ENCODE measurements around the gene PDK2. TPM values are rescaled to one million over a fixed set of nuclear protein-coding genes. Genes with fewer than 3 reads are reported as not detected.

The PDK2 gene
- polyA plus RNA-seq, 1 experiment: 155 TPM

- POLR2A ChIA-PET: interaction anchor here (0.6 to 1.7 kb wide), 4 partner anchors 22 to 490 kb away, joined by 4 to 8 read pairs (median 6); partner anchors contain the start of genes COL1A1 and SAMD14
- CTCF ChIA-PET: interaction anchor here (0.6 to 3.8 kb wide), 19 partner anchors 9 to 210 kb away, joined by 3 to 30 read pairs (median 4); partner anchors contain the start of genes SGCA and TMEM92
Observed at GRCh38 chr17:50151937-50152547, 56.9 kb downstream of the PDK2 start.

GRCh38 chr17:50152736-50153135 is 57.6 kb downstream of the PDK2 start:
- H3K4me3 ChIP-seq (ENCODE audit: low read depth, low read length): peak overlapping the region; percentile 67; the same call in 1 of the 2 replicates
- DNase-seq (ENCODE audit: low read depth): no peak
- no peaks in the 10 kb centered on the region for H3K27me3 ChIP-seq (ENCODE audit: control insufficient read depth, insufficient read depth, low read length)
- TF ChIP-seq CTCF (IDR thresholded peaks at IDR 0.05; ENCODE audit: insufficient read depth, low read depth, low read length): no peak
- ChIA-PET CTCF (interaction anchor here (0.8 to 3.8 kb wide), 13 partner anchors 9 to 153 kb away, joined by 3 to 30 read pairs (median 5); partner anchors contain the start of gene SGCA), POLR2A (no interaction called here)
- H3K36me3 ChIP-seq (ENCODE audit: control insufficient read depth, insufficient read depth, low read length): no peaks in the 10 kb centered on the region

More at GRCh38 chr17:50151937-50152547, 56.9 kb downstream of the PDK2 start:
- Histone ChIP-seq H3K4me3 (ENCODE audit: low read depth, low read length) (peak overlapping the region; percentile 67), H3K36me3 (ENCODE audit: control insufficient read depth, insufficient read depth, low read length) (no peaks in the 10 kb centered on the region), H3K27me3 (ENCODE audit: control insufficient read depth, insufficient read depth, low read length) (no peaks in the 10 kb centered on the region)
- TF ChIP-seq CTCF (IDR thresholded peaks at IDR 0.05; ENCODE audit: insufficient read depth, low read depth, low read length): no peak
- DNase-seq (ENCODE audit: low read depth): peak; percentile 44

- H3K36me3 ChIP-seq (ENCODE audit: control insufficient read depth, insufficient read depth, low read length): no peaks in the 10 kb centered on the region
- ChIA-PET CTCF (interaction anchor here (0.6 to 1.4 kb wide), 6 partner anchors 10 to 144 kb away, joined by 3 to 4 read pairs (median 3); no protein-coding TSS in a partner anchor), POLR2A (no interaction called here)
- no peak for DNase-seq (ENCODE audit: low read depth)
- H3K27me3 ChIP-seq (ENCODE audit: control insufficient read depth, insufficient read depth, low read length): no peaks in the 10 kb centered on the region
- H3K4me3 ChIP-seq (ENCODE audit: low read depth, low read length): no peak overlapping the region
- TF ChIP-seq CTCF (IDR thresholded peaks at IDR 0.05; ENCODE audit: insufficient read depth, low read depth, low read length): no peak
Observed at GRCh38 chr17:50153650-50154575, 58.8 kb downstream of the PDK2 start.

GRCh38 chr17:50154604-50155003 is 59.5 kb downstream of the PDK2 start:
- DNase-seq (ENCODE audit: low read depth): no peak
- POLR2A ChIA-PET: no interaction called here
- CTCF ChIA-PET: interaction anchor here (0.6 to 2.2 kb wide), 9 partner anchors 9 to 143 kb away, joined by 3 to 7 read pairs (median 4); no protein-coding TSS in a partner anchor
- TF ChIP-seq CTCF (IDR thresholded peaks at IDR 0.05; ENCODE audit: insufficient read depth, low read depth, low read length): no peak
- Histone ChIP-seq H3K27me3 (ENCODE audit: control insufficient read depth, insufficient read depth, low read length) (no peaks in the 10 kb centered on the region), H3K36me3 (ENCODE audit: control insufficient read depth, insufficient read depth, low read length) (no peaks in the 10 kb centered on the region), H3K4me3 (ENCODE audit: low read depth, low read length) (no peak overlapping the region)
